DOHH2 (cell line): Measurements from ENCODE around the gene COL23A1.

Experiments
- H3F3A ChIP-seq: fragments of 200-600 bp; sonication (generic), shearing (Covaris generic); 2 replicates; pipeline ENCODE4 v1.6.0; 2016; ENCODE audit warnings: antibody characterized with exemption, mild to moderate bottlenecking; ENCODE audit not compliant: control insufficient read depth, insufficient read depth
- H3K27ac ChIP-seq: fragments of 200-600 bp; sonication (generic); 2 replicates; pipeline ENCODE4 v1.5.1; 2014; ENCODE audit warnings: low read depth, mild to moderate bottlenecking, low read length, moderate library complexity
- H3K27me3 ChIP-seq: fragments of 200-600 bp; sonication (generic); 2 replicates; pipeline ENCODE4 v1.6.1; 2014; ENCODE audit warnings: mild to moderate bottlenecking, low read length, mixed read lengths; ENCODE audit not compliant: control insufficient read depth
- H3K36me3 ChIP-seq: fragments of 200-600 bp; sonication (generic); 2 replicates; pipeline ENCODE4 v1.6.1; 2014; ENCODE audit warnings: mild to moderate bottlenecking, low read length, moderate library complexity, mixed read lengths; ENCODE audit not compliant: control insufficient read depth
- H3K4me1 ChIP-seq: fragments of 200-600 bp; sonication (generic); 2 replicates; pipeline ENCODE4 v1.6.1; 2014; ENCODE audit warnings: mild to moderate bottlenecking, low read length, mixed read lengths; ENCODE audit not compliant: control insufficient read depth
- H3K4me2 ChIP-seq: fragments of 200-600 bp; sonication (generic); 2 replicates; pipeline ENCODE4 v1.6.0; 2014; ENCODE audit warnings: mild to moderate bottlenecking, low read length, moderate library complexity
- H3K4me3 ChIP-seq: fragments of 200-600 bp; sonication (generic); 2 replicates; pipeline ENCODE4 v1.5.1; 2014; ENCODE audit warnings: mild to moderate bottlenecking, low read length, mixed read lengths
- H3K79me2 ChIP-seq: fragments of 200-600 bp; sonication (generic); 2 replicates; pipeline ENCODE4 v1.6.1; 2014; ENCODE audit warnings: mild to moderate bottlenecking, low read length, mixed read lengths; ENCODE audit not compliant: control insufficient read depth
- H3K9me2 ChIP-seq: fragments of 200-600 bp; sonication (generic); replicated peaks from 2 replicates; pipeline ENCODE4 v1.6.1; 2014; ENCODE audit warnings: mild to moderate bottlenecking, low read length, mixed read lengths; ENCODE audit not compliant: control insufficient read depth
- H3K9me3 ChIP-seq: fragments of 200-600 bp; sonication (generic); 2 replicates; pipeline ENCODE4 v1.6.1; 2014; ENCODE audit warnings: antibody characterized with exemption, low read length, mixed read lengths; ENCODE audit not compliant: control insufficient read depth, insufficient read depth
- H4K20me1 ChIP-seq: fragments of 200-600 bp; sonication (generic); 2 replicates; pipeline ENCODE4 v1.6.0; 2014; ENCODE audit warnings: low read depth, mild to moderate bottlenecking, antibody characterized with exemption, low read length, moderate library complexity; ENCODE audit not compliant: control insufficient read depth, insufficient read depth
- CTCF ChIP-seq: fragments of 200-600 bp; sonication (generic); IDR thresholded peaks from one replicate; pipeline ENCODE4 v1.5.1; 2014; ENCODE audit warnings: antibody characterized with exemption, mild to moderate bottlenecking, low read depth, low read length; ENCODE audit not compliant: poor library complexity, severe bottlenecking
- EZH2phosphoT487 ChIP-seq: fragments of 200-600 bp; sonication (generic); IDR thresholded peaks from 2 replicates; pipeline ENCODE4 v1.6.1; 2017; ENCODE audit warnings: borderline replicate concordance, mild to moderate bottlenecking, antibody characterized with exemption, low read length, moderate library complexity, mixed read lengths

Gene COL23A1

GRCh38 chr5:178279026-178279722 is 311.0 kb downstream of the COL23A1 start:
- no peaks in the 10 kb centered on the region for H3K36me3 ChIP-seq
- H3K4me2 ChIP-seq, result no peak overlapping the region
- H3K4me3 ChIP-seq, result no peak overlapping the region
- H4K20me1 ChIP-seq, result no peaks in the 10 kb centered on the region
- TF ChIP-seq CTCF (no peak), EZH2phosphoT487 (no peak)
- H3K27me3 ChIP-seq, result no peaks in the 10 kb centered on the region
- H3K4me1 ChIP-seq, result peaks cover 3% of the 10 kb centered on the region
- no peak overlapping the region for H3K27ac ChIP-seq
- H3K9me2 ChIP-seq, result no peaks in the 10 kb centered on the region
- no peaks in the 10 kb centered on the region for H3K79me2 ChIP-seq
- H3F3A ChIP-seq, result no peaks in the 10 kb centered on the region
- H3K9me3 ChIP-seq, result peaks cover 6% of the 10 kb centered on the region

GRCh38 chr5:178278358-178279023 is 311.7 kb downstream of the COL23A1 start:
- TF ChIP-seq EZH2phosphoT487, result no peak
- no peak for TF ChIP-seq CTCF
- no peak overlapping the region for H3K4me2 ChIP-seq
- no peak overlapping the region for H3K4me3 ChIP-seq
- no peaks in the 10 kb centered on the region for H3K9me2 ChIP-seq
- peaks cover under 1% of the 10 kb centered on the region; the same call in 1 of the 2 replicates for H3K9me3 ChIP-seq
- no peak overlapping the region for H3K27ac ChIP-seq
- no peaks in the 10 kb centered on the region for H3K79me2 ChIP-seq
- H4K20me1 ChIP-seq, result no peaks in the 10 kb centered on the region
- H3K36me3 ChIP-seq, result no peaks in the 10 kb centered on the region
- H3K27me3 ChIP-seq, result no peaks in the 10 kb centered on the region
- no peaks in the 10 kb centered on the region for H3F3A ChIP-seq
- peaks cover 10% of the 10 kb centered on the region for H3K4me1 ChIP-seq

- TF ChIP-seq EZH2phosphoT487 (no peak), CTCF (no peak)
- Histone ChIP-seq H3K36me3 (no peaks in the 10 kb centered on the region), H3K4me2 (no peak overlapping the region), H3K4me3 (no peak overlapping the region), H3K9me2 (no peaks in the 10 kb centered on the region), H3K4me1 (peaks cover 11% of the 10 kb centered on the region), H3K27ac (no peak overlapping the region), H3F3A (no peaks in the 10 kb centered on the region), H3K79me2 (no peaks in the 10 kb centered on the region), H3K9me3 (no peaks in the 10 kb centered on the region), H4K20me1 (no peaks in the 10 kb centered on the region), H3K27me3 (no peaks in the 10 kb centered on the region)
Observed at GRCh38 chr5:178277866-178278265, 312.3 kb downstream of the COL23A1 start.
